Fibroblast of skin of right biceps (primary cell): ENCODE results near the gene TAB2.
"Not testable (repeated sequence)": the region's sequence is repeated elsewhere in the genome, so short reads cannot be mapped to it uniquely, and the experiment has no call there.

Experiments
- DNase-seq: peaks from one replicate; pipeline ENCODE4 v3.0.0-alpha.2; 2013

Gene TAB2

DNA sequence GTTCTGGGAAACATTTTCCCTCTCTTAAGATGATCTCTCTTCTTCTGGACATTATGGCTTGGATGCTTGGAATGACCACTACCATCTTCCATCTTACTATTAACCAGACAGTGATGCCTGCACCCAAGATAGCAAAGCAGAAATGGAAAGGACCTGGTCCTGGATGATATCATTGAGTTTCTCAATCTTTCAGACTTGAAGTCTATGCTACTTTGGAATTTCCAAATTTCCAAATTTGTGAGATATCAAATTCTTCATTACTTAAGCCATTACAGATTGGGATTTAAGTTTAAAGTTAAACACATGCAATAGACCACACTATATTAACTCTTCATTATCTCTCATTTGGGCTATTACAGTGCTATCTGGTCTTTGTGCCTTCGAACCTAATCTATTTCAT is 3.7 kb upstream of the TAB2 start:
- DNase-seq = no peak

DNA sequence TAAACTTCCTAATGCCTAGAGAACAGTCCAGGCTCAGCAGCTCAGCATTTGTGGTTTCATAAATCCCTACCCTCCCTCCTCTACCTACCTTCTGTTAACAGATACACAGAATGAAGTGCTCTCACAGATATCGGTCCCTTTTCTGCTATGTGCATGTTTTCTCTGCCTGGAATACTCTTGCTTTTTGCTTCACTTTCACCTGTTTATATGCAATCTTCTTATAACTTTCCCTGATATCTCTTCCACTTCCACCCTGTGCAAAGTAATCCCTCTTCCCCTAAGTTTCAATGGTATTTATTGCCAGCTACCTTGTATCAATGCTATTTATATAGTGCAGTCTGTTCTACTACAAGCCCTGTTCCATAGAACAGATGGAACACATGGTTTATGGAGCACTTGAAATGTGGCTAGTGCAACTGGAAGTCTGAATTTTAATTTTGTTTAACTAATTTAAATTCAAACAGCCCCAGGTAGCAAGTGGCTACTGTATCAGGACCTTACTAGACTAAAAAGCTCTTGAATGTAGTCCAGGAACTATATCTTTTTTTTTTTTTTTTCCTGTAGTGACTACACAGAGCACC is 3.1 kb upstream of the TAB2 start:
- DNase-seq = no peak

DNA sequence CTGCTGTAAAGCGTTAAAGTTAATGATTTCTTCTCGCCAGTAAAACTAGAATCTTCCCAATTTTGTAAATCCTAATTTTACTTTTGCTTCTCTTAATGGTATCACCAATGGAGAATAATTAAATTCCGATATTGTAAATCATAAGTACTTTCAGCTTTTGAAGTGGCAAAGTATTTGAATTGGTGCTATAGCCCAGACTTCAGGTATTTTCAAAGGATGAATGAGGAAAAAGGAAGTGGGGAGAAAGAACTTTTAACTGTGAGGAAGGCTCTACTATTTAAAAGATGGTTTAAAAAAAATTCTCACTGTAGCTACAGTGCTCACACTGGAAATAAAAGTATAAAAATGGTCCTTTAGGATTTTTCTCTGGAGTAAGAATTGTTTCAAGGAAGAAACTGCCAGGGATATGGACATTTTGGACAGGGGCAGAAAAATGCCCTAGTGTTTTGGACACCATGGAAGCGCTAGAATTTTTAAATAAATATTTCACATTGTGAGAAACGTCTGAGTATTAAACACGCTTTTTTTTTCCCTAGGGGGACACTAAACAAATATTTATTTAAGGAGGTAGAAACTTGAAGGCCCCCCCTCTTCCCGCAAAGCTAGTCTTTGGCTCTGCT is 1.3 kb upstream of the TAB2 start:
- DNase-seq = no peak

GRCh38 chr6:149316740-149317643 is 520 bp upstream of the TAB2 start:
- DNase-seq = peak; percentile 95

GRCh38 chr6:149318581-149319286 is 1.2 kb downstream of the TAB2 start:
- peak; percentile 26 for DNase-seq

GRCh38 chr6:149319422-149319821 is 1.9 kb downstream of the TAB2 start:
- peak; percentile 10 for DNase-seq

DNA sequence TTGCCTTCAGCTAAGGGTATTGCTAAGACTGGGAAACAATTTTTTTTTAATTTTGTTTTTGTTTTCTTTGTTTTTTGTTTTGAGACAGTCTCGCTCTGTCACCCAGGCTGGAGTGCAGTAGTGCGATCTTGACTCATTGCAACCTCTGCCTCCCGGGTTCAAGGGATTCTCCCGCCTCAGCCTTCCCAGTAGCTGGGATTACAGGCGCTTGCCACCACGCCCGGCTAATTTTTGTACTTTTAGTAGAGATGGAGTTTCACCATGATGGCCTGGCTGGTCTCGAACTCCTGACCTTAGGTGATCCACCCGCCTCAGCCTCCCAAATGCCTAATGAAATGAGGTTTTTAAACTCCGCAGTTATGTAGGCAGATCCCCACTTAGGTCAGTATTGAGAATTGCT is 2.5 kb downstream of the TAB2 start:
- DNase-seq = not testable (repeated sequence)

- peak; percentile 8 for DNase-seq
Measured at GRCh38 chr6:149320796-149321195, 3.3 kb downstream of the TAB2 start.

DNA sequence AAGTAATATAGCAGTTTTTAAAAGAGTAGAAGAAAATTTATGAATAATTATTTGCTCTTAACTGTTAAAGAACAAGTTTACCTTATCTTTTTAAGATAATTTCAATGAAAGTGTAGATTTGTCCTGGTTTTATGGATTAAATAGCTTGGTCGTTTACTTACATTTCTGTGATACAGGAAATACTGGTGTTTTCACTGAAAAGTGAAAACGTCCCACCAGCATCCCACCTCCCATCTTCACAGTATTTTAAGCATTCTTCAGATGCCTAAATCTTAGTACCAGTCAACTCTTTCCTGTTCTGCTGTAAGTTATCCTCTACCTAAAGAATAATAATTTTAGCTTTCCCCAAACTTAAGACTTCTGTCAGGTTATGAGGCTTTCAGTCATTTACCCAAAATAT is 5.8 kb downstream of the TAB2 start:
- DNase-seq = no peak

GRCh38 chr6:149323925-149324324 is 6.4 kb downstream of the TAB2 start:
- DNase-seq = no peak

- DNase-seq = no peak
Measured at GRCh38 chr6:149324428-149324827, 6.9 kb downstream of the TAB2 start.

GRCh38 chr6:149325648-149326236 is 8.2 kb downstream of the TAB2 start:
- no peak for DNase-seq

DNA sequence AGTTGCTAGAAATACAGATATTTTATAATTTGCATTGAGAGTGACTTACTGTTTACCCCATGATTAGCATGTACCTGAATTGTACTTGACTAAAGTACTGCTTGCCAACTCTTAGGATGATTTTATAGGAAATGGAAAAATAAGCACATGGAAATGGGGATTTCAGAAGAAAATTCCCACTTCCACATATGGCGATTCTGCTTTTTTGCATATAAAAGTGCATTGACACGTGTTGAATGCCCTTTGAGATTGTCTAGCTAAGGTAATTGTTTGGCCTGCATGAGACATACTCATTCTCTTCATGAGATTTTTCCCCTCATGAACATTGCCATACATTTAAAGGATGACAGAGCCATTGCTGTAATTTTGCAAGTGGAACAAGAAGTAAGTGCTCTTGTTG is 10.1 kb downstream of the TAB2 start:
- DNase-seq = no peak

GRCh38 chr6:149328083-149328482 is 10.6 kb downstream of the TAB2 start:
- DNase-seq = no peak

- DNase-seq = no peak
Measured at GRCh38 chr6:149329529-149329928, 12.0 kb downstream of the TAB2 start.

DNA sequence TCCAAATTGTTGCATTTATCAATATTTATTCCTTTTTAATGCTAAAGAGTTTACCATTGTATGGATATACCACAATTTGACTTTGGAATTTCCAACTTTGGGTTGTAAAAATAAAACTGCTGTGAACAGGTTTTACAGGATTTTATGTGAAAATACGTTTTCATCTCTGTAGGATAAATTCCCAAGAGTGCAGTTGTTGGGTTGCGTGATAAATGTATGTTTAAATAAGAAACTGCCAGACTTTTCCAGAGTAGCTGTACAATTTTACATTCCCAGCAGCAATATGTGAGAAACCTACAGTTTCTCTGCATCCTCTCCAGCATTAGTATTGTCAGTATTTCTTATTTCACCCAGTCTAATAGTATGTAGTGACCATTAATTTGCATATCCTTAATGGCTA is 12.6 kb downstream of the TAB2 start:
- no peak for DNase-seq

DNA sequence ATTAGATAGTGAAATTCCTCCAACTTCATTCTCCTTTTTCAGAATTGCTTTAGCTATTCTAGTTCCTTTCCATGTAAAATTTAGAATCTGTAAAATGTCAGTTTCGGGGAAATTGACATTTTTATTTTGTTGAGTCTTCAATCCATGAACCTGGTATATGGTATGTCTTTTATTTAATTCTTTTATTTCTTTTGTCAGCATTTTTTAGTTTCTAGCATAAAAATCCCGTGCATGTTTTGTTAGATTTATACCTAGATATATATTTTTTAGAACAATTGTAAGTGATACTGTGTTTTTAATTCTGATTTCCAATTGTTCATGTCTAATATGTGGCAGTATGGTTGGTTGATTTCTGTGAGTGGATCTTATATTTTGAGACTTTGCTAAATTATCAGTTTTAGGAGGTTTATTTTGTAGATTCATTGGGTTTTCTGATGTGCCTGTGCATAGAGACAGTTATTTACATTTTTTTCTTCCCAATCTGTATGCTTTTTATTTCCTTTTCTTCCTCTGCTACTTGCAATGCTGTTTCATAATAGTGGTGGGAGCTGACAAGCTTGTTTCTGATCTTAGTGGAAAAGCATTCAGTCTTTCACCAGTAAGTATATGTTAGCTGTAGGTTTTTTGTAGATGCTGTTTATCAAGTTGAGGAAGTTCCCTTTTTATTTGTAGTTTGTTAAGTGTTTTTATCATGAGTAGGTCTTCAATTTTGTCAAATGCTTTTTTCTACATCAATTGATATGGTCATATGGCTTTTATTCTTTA is 13.7 kb downstream of the TAB2 start:
- peak; percentile 17 for DNase-seq

GRCh38 chr6:149331871-149332270 is 14.4 kb downstream of the TAB2 start:
- peak; percentile 52 for DNase-seq

DNA sequence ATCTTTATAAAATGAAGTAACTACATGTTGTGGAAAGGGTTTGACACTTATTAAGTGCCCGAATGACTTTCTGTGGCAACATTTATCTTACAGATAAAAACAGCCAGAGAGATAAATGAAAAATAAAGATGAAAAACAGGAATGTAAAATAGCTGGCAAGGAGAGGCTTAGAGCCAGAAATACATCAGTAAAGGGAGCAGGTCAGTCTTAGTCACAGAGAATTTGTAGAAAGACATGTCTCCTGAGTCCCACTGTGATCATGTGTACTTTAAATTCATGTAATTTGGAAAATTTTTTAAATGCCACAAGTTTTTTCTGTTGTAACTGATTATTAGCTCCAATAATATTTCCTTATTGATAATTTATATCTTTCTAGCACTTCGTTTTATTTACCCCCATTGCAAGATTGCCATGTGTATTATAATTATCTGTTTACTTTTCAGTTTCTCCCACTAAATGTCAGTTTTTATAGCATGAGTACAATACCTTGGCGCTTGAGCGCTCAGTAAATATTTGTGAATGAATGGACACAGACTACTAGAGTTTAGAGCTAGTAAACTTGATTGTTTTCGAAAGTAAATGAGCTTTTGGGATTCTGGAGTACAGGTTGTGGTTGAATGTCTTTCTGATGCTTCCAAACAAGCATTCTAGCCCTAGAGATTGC is 15.2 kb downstream of the TAB2 start:
- DNase-seq = peak; percentile 18

GRCh38 chr6:149333266-149333620 is 15.7 kb downstream of the TAB2 start:
- no peak for DNase-seq

DNA sequence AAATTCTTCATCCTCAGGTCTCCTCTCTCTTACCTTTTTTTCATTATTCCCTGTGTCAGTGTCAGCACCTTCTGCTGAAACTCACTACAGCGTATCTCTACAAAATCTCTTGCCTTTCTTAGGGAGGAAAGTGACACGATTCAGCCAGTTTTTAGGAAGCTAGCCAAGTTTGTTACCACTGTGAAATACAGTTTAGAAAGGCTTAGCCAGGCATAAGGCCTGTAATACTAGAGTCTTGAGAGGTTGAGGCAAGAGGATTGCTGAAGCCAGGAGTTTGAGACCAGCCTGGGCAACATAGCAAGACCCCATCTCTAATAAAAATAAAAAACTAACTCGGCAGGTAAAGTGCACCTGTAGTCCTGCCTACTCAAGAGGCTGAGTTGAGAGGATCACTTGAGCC is 16.7 kb downstream of the TAB2 start:
- DNase-seq = peak; percentile 70

GRCh38 chr6:149334682-149335160 is 17.2 kb downstream of the TAB2 start:
- peak; percentile 85 for DNase-seq
